ENCODE measurements around the gene DOK6. TPM values are rescaled to one million over a fixed set of nuclear protein-coding genes. Genes with fewer than 3 reads are reported as not detected.

Gene DOK6
- total and polyA plus RNA-seq, 9 of the 15 experiments (the other 6 are each of a cell fraction or from before 2014, with no cell fraction given): not detected

GRCh38 chr18:69683176-69683575 lies 282.5 kb downstream of the DOK6 start (continued):
- TF ChIP-seq RBM34 (IDR thresholded peaks at IDR 0.05; ENCODE audit: borderline replicate concordance, insufficient read depth, low read length) (no peak), NRF1 (conservative IDR thresholded peaks at IDR 0.05 in 1 of 2, IDR thresholded peaks at IDR 0.05 in 1 of 2) (no peak), BRD9 (IDR thresholded peaks at IDR 0.05; ENCODE audit: low read depth, partially characterized antibody) (no peak)

DNA sequence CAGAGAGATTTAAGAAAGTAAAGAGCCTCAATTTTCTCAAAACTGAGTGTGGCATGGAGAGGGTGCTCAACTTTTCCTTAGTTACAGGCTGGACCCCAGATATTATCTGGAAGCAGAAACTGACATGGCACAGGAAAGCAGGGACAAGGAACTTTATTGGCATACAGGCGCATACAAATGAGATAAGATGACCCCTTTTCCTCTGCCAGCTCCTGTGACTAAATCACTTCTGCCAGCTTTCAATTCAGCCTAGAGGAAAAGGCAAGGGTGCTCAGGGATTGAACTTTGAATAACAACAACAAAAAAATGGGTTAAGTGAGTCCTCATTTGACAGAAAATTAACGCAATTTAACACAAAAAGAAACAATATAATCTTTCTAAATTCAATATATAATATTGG lies 284.1 kb downstream of the DOK6 start:
- Histone ChIP-seq H3K4me3 (no peak overlapping the region), H4K20me1 (replicated peaks; ENCODE audit: control insufficient read depth, insufficient read depth, low read length) (no peaks in the 10 kb centered on the region), H3K27me3 (ENCODE audit: control insufficient read depth in 2 of 2, insufficient read depth in 2 of 2, low read length in 2 of 2) (no peaks in the 10 kb centered on the region), H3K9me1 (ENCODE audit: control insufficient read depth, insufficient read depth, low read length) (no peaks in the 10 kb centered on the region), H3K36me3 (ENCODE audit: control insufficient read depth, insufficient read depth, low read length) (no peaks in the 10 kb centered on the region), H3K27ac (ENCODE audit: extremely low read depth, low read depth, low read length) (no peak overlapping the region), H3K4me1 (replicated peaks in 1 of 2; ENCODE audit: control insufficient read depth in 2 of 2, insufficient read depth in 2 of 2, low read length in 2 of 2) (no peaks in the 10 kb centered on the region), H3K79me2 (ENCODE audit: control insufficient read depth, insufficient read depth, low read length) (no peaks in the 10 kb centered on the region), H3K9ac (ENCODE audit: insufficient read depth in 1 of 2, low read depth in 2 of 2, low read length in 2 of 2) (no peak overlapping the region), H3K9me3 (replicated peaks; ENCODE audit: control insufficient read depth, insufficient read depth, low read depth, low read length) (no peaks in the 10 kb centered on the region), H2AFZ (ENCODE audit: low read depth, low read length) (no peak overlapping the region), H3K4me2 (ENCODE audit: insufficient read depth, low read length) (no peak overlapping the region)
- intact Hi-C loops (cut with micrococcal nuclease) (no loop called here), in situ Hi-C loops (cut with MboI) (no loop called here)
- ATAC-seq (no peak), FAIRE-seq (no peak), DNase-seq (ENCODE audit: extremely low read depth in 1 of 4, low spot score in 3 of 4) (no peak)
- ChIA-PET CTCF (ENCODE audit: low intra/inter-chr PET ratio) (no interaction called here), POLR2A (no interaction called here)
- WGBS (ENCODE audit: insufficient coverage, low coverage, missing lambda C conversion rate): 5% methylated on average over 2 of the region's 2 CpGs
- no TSS peak for BruUV-seq (replicated peaks)
- TF ChIP-seq ZFP30 (CRISPR knock-in tag; IDR thresholded peaks at IDR 0.05; ENCODE audit: borderline replicate concordance) (no peak), NR2C1 (IDR thresholded peaks at IDR 0.05) (no peak), NR2C1 (tag; IDR thresholded peaks at IDR 0.05) (no peak), FOXK2 (conservative IDR thresholded peaks at IDR 0.05 in 1 of 2, IDR thresholded peaks at IDR 0.05 in 1 of 2; ENCODE audit: low read depth in 2 of 2) (no peak), ZNF197 (CRISPR knock-in tag; IDR thresholded peaks at IDR 0.05; ENCODE audit: low read depth) (no peak), PHF8 (IDR thresholded peaks at IDR 0.05; ENCODE audit: borderline replicate concordance, low read length) (no peak), SMARCA5 (IDR thresholded peaks at IDR 0.05) (no peak), BACH1 (tag; IDR thresholded peaks at IDR 0.05) (no peak), IRF9 (tag; IDR thresholded peaks at IDR 0.05) (no peak), PCBP2 (IDR thresholded peaks at IDR 0.05; ENCODE audit: low read depth, low read length, poor library complexity, severe bottlenecking) (no peak), EWSR1 (IDR thresholded peaks at IDR 0.05; ENCODE audit: borderline replicate concordance, low read depth, partially characterized antibody) (no peak), ZNF507 (tag; conservative IDR thresholded peaks at IDR 0.05) (no peak), ZNF143 (CRISPR knock-in tag; IDR thresholded peaks at IDR 0.05) (no peak), PTBP1 (IDR thresholded peaks at IDR 0.05; ENCODE audit: low read depth, low read length) (no peak), PYGO2 (tag; IDR thresholded peaks at IDR 0.05) (no peak)
- TF ChIP-seq, protein P1, sequence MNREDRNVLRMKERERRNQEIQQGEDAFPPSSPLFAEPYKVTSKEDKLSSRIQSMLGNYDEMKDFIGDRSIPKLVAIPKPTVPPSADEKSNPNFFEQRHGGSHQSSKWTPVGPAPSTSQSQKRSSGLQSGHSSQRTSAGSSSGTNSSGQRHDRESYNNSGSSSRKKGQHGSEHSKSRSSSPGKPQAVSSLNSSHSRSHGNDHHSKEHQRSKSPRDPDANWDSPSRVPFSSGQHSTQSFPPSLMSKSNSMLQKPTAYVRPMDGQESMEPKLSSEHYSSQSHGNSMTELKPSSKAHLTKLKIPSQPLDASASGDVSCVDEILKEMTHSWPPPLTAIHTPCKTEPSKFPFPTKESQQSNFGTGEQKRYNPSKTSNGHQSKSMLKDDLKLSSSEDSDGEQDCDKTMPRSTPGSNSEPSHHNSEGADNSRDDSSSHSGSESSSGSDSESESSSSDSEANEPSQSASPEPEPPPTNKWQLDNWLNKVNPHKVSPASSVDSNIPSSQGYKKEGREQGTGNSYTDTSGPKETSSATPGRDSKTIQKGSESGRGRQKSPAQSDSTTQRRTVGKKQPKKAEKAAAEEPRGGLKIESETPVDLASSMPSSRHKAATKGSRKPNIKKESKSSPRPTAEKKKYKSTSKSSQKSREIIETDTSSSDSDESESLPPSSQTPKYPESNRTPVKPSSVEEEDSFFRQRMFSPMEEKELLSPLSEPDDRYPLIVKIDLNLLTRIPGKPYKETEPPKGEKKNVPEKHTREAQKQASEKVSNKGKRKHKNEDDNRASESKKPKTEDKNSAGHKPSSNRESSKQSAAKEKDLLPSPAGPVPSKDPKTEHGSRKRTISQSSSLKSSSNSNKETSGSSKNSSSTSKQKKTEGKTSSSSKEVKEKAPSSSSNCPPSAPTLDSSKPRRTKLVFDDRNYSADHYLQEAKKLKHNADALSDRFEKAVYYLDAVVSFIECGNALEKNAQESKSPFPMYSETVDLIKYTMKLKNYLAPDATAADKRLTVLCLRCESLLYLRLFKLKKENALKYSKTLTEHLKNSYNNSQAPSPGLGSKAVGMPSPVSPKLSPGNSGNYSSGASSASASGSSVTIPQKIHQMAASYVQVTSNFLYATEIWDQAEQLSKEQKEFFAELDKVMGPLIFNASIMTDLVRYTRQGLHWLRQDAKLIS (CRISPR knock-in tag; IDR thresholded peaks at IDR 0.05): no peak
